Panc1 (cell line): ENCODE measurements around the gene TOR1A. TPM values are rescaled to one million over a fixed set of nuclear protein-coding genes. Genes with fewer than 3 reads are reported as not detected.

Source experiments
- ATAC-seq: fragments of 200-7000 bp; cut with Tn5 transposase; 2 replicates; pipeline ENCODE4 v1.9.1; 2020; ENCODE audit warnings: mild to moderate bottlenecking, moderate library complexity
- BruUV-seq: library from RNA; stranded (reverse); fragments of 400-500 nt; replicated peaks from 2 replicates; lab custom pipeline; 2021; lab: Mats Ljungman, UMichigan
- CTCF ChIA-PET: fragments of 300-600 bp; sonication (Branson Sonifier 250); formaldehyde crosslinking; loops from one replicate; lab custom pipeline; 2022; ENCODE audit warnings: antibody characterized with exemption; lab: Charles Lee
- POLR2A ChIA-PET: fragments of 300-600 bp; sonication (Branson Sonifier 250); formaldehyde crosslinking; loops from one replicate; lab custom pipeline; 2022; ENCODE audit warnings: antibody characterized with exemption; lab: Charles Lee
- DNase-seq: peaks from one replicate; pipeline ENCODE4 v3.0.0-alpha.2; 2010; ENCODE audit warnings: low read depth, low spot score
- H3K27ac ChIP-seq: 2 replicates; pipeline ENCODE4 v1.5.1; 2011; ENCODE audit warnings: mild to moderate bottlenecking, low read length, inconsistent platforms
- H3K27me3 ChIP-seq: fragments of 200-500 bp; sonication (Bioruptor generic); 2 replicates; pipeline ENCODE4 v1.6.0; 2014; ENCODE audit warnings: low read length, inconsistent platforms; ENCODE audit not compliant: control insufficient read depth, insufficient read depth
- H3K36me3 ChIP-seq: fragments of 200-500 bp; sonication (Bioruptor generic); 2 replicates; pipeline ENCODE4 v1.5.1; 2014; ENCODE audit warnings: inconsistent platforms, mild to moderate bottlenecking, low read length, moderate library complexity; ENCODE audit not compliant: control insufficient read depth, insufficient read depth
- H3K4me1 ChIP-seq: 2 replicates; pipeline ENCODE4 v1.5.1; 2011; ENCODE audit warnings: inconsistent platforms, mild to moderate bottlenecking, low read length, moderate library complexity; ENCODE audit not compliant: control insufficient read depth, insufficient read depth
- H3K4me3 ChIP-seq, 2 experiments: 2 replicates each; pipeline ENCODE4 v1.5.1; 2011 to 2012; ENCODE audit warnings: low read depth in 2 of 2, low read length in 2 of 2, mild to moderate bottlenecking in 2 of 2, inconsistent platforms in 1 of 2, moderate library complexity in 1 of 2
- H3K9me3 ChIP-seq: fragments of 200-500 bp; sonication (Bioruptor generic); 2 replicates; pipeline ENCODE4 v1.5.1; 2014; ENCODE audit warnings: low read depth, mild to moderate bottlenecking, inconsistent platforms, low read length, moderate library complexity; ENCODE audit not compliant: control insufficient read depth, insufficient read depth
- POLR2AphosphoS5 ChIP-seq: IDR thresholded peaks from 2 replicates; pipeline ENCODE4 v1.6.1; 2012; ENCODE audit warnings: mild to moderate bottlenecking, low read depth, low read length, moderate library complexity
- SIN3A ChIP-seq: IDR thresholded peaks from 2 replicates; pipeline ENCODE4 v1.6.1; 2012; ENCODE audit warnings: low read depth, mild to moderate bottlenecking, low read length, moderate library complexity, borderline replicate concordance; ENCODE audit not compliant: insufficient read depth
- TCF7L2 ChIP-seq: IDR thresholded peaks from 2 replicates; pipeline ENCODE4 v1.6.1; 2011; ENCODE audit warnings: mild to moderate bottlenecking, low read depth, low read length, inconsistent platforms
- in situ Hi-C: cut with HindIII; loops from 2 replicates; pipeline ENCODE4 v1.10.0; 2016; ENCODE audit warnings: low sequenced_read_pairs, low pct_unique_long_range_greater_than_20kb
- intact Hi-C: fragments of 100-400 bp; cut with micrococcal nuclease; formaldehyde crosslinking; loops from one replicate; pipeline ENCODE4 v1.10.0; 2022; ENCODE audit not compliant: unreplicated experiment
- total RNA-seq: library from RNA; stranded (reverse); gene quantifications from one replicate; pipeline ENCODE4 v1.2.1, GENCODE V29; 2021; ENCODE audit not compliant: unreplicated experiment
- TF ChIP-seq, protein P1 (sequence below): fragments of 450-650 bp; IDR thresholded peaks from 2 replicates; pipeline ENCODE4 v1.5.1; 2017; ENCODE audit warnings: mild to moderate bottlenecking
- TF ChIP-seq, protein P2 (sequence below), 2 experiments: IDR thresholded peaks; 2 replicates each; pipeline ENCODE4 v1.6.1; 2011 to 2012; ENCODE audit warnings: low read depth in 2 of 2, control low read depth in 1 of 2, low read length in 1 of 2, mild to moderate bottlenecking in 1 of 2, moderate library complexity in 1 of 2; ENCODE audit not compliant: insufficient read depth in 1 of 2

TOR1A gene
- total RNA-seq, 1 experiment from 2014 or later, result 33.6 TPM

DNA sequence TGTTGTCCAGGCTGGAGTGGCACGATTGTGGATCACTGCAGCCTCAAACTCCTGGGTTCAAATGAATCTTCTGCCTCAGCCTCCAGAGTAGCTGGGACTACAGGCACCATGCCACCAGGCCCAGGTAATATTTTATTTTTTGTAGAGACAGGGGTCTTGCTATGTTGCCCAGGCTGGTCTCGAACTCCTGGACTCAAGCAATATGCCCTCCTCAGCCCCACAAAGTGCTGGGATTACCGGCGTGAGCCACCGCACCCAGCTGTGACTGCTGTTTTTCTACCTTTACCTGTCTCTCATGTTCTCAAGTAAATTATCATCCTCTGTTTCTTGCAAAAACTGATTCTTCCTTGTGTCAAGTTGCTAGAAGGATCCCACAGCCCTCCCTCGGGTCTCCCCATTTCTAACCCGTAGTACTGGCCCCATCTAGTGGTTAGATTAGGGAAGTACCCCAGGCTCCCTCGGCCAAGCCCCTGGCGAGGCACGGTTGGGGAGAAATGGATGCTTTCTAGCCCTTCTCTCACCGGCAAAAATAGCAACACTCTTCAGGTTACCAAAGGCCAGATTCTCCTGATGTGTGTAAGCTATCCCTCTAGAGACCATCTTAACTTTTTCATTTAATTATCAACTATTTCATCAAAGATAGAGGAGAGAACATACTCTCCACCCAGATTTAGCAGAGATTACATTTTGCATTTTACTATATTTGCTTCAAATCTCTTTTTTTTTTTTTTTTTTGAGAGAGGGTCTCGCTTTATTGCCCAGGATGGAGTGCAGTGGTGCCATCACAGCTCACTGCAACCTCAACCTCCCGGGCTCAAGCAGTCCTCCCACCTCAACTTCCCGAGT, 40.2 kb downstream of the TOR1A start:
- TF ChIP-seq, protein P1, sequence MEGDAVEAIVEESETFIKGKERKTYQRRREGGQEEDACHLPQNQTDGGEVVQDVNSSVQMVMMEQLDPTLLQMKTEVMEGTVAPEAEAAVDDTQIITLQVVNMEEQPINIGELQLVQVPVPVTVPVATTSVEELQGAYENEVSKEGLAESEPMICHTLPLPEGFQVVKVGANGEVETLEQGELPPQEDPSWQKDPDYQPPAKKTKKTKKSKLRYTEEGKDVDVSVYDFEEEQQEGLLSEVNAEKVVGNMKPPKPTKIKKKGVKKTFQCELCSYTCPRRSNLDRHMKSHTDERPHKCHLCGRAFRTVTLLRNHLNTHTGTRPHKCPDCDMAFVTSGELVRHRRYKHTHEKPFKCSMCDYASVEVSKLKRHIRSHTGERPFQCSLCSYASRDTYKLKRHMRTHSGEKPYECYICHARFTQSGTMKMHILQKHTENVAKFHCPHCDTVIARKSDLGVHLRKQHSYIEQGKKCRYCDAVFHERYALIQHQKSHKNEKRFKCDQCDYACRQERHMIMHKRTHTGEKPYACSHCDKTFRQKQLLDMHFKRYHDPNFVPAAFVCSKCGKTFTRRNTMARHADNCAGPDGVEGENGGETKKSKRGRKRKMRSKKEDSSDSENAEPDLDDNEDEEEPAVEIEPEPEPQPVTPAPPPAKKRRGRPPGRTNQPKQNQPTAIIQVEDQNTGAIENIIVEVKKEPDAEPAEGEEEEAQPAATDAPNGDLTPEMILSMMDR, result peak; percentile 83
- TF ChIP-seq, protein P2, sequence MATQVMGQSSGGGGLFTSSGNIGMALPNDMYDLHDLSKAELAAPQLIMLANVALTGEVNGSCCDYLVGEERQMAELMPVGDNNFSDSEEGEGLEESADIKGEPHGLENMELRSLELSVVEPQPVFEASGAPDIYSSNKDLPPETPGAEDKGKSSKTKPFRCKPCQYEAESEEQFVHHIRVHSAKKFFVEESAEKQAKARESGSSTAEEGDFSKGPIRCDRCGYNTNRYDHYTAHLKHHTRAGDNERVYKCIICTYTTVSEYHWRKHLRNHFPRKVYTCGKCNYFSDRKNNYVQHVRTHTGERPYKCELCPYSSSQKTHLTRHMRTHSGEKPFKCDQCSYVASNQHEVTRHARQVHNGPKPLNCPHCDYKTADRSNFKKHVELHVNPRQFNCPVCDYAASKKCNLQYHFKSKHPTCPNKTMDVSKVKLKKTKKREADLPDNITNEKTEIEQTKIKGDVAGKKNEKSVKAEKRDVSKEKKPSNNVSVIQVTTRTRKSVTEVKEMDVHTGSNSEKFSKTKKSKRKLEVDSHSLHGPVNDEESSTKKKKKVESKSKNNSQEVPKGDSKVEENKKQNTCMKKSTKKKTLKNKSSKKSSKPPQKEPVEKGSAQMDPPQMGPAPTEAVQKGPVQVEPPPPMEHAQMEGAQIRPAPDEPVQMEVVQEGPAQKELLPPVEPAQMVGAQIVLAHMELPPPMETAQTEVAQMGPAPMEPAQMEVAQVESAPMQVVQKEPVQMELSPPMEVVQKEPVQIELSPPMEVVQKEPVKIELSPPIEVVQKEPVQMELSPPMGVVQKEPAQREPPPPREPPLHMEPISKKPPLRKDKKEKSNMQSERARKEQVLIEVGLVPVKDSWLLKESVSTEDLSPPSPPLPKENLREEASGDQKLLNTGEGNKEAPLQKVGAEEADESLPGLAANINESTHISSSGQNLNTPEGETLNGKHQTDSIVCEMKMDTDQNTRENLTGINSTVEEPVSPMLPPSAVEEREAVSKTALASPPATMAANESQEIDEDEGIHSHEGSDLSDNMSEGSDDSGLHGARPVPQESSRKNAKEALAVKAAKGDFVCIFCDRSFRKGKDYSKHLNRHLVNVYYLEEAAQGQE (IDR thresholded peaks at IDR 0.05; ENCODE audit: insufficient read depth in 1 of 2, low read depth in 2 of 2, low read length in 1 of 2), result no peak
- H3K27me3 ChIP-seq, result no peaks in the 10 kb centered on the region
- H3K4me1 ChIP-seq, result no peaks in the 10 kb centered on the region
- ATAC-seq (peak; percentile 94), DNase-seq (no peak)
- no peak overlapping the region for H3K4me3 ChIP-seq
- no peaks in the 10 kb centered on the region for H3K9me3 ChIP-seq
- no peak overlapping the region for H3K27ac ChIP-seq
- no peaks in the 10 kb centered on the region for H3K36me3 ChIP-seq
- intact Hi-C loops, result loop anchor here (2.0 to 5.0 kb wide), 2 partner anchors 47 to 141 kb away; partner anchors contain the start of gene ASB6
- ChIA-PET POLR2A (no interaction called here), CTCF (interaction anchor here (0.5 to 0.7 kb wide), 3 partner anchors 46 to 301 kb away, joined by 3 to 5 read pairs (median 5); no protein-coding TSS in a partner anchor)
- in situ Hi-C loops, result no loop called here
- BruUV-seq, result no TSS peak

DNA sequence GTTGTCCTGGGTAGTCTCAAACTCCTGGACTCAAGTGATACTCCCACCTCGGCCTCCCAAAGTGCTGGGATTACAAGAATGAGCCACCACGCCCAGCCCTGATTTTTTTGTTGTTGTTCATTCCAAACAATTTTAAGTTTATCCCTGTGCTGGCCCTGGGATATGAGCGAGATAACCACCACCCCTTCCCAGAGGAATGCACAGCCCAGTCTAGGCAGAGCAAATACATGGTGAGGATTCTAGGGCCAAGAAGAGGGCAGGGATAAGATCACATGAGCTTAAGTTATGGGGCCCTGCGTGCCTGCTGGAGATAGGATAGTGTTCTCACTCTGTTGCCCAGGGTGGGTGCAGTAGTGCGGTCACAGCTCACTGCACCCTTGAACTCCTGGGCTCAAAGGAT, 42.0 kb downstream of the TOR1A start:
- DNase-seq (no peak), ATAC-seq (no peak)
- in situ Hi-C loops (no loop called here), intact Hi-C loops (loop anchor here (2.0 to 5.0 kb wide), 2 partner anchors 45 to 140 kb away; partner anchors contain the start of gene ASB6)
- no peaks in the 10 kb centered on the region for H3K36me3 ChIP-seq
- H3K27ac ChIP-seq, result no peak overlapping the region
- no TSS peak for BruUV-seq
- H3K27me3 ChIP-seq, result no peaks in the 10 kb centered on the region
- TF ChIP-seq TCF7L2, result no peak
- TF ChIP-seq, protein P1, result no peak
- TF ChIP-seq, protein P2 (IDR thresholded peaks at IDR 0.05; ENCODE audit: insufficient read depth in 1 of 2, low read depth in 2 of 2, low read length in 1 of 2), result no peak
- TF ChIP-seq POLR2AphosphoS5, result no peak
- no peak for TF ChIP-seq SIN3A
- CTCF ChIA-PET, result interaction anchor here (0.8 to 1.3 kb wide), 2 partner anchors 44 to 53 kb away, joined by 3 to 4 read pairs; no protein-coding TSS in a partner anchor
- H3K4me1 ChIP-seq, result no peaks in the 10 kb centered on the region
- no peaks in the 10 kb centered on the region for H3K9me3 ChIP-seq
- POLR2A ChIA-PET, result no interaction called here
- no peak overlapping the region for H3K4me3 ChIP-seq
